ENCODE results near the gene WDFY4.

- TF ChIP-seq ZBTB33 (IDR thresholded peaks at IDR 0.05; ENCODE audit: extremely low read depth, insufficient replicate concordance, low read length) (no peak), CTCF (IDR thresholded peaks at IDR 0.05 in 2 of 3, conservative IDR thresholded peaks at IDR 0.05 in 1 of 3; ENCODE audit: borderline replicate concordance in 1 of 3, insufficient read depth in 1 of 3, low read depth in 2 of 3, low read length in 2 of 3) (no peak), ATF3 (IDR thresholded peaks at IDR 0.05) (no peak), POLR2AphosphoS5 (IDR thresholded peaks at IDR 0.05; ENCODE audit: low read depth, low read length) (no peak), MAX (IDR thresholded peaks at IDR 0.05) (no peak), YY1 (IDR thresholded peaks at IDR 0.05; ENCODE audit: extremely low read depth, insufficient replicate concordance, low read depth, low read length) (no peak), ZFX (IDR thresholded peaks at IDR 0.05) (no peak), CBX3 (IDR thresholded peaks at IDR 0.05; ENCODE audit: low read depth) (no peak), ELF1 (IDR thresholded peaks at IDR 0.05; ENCODE audit: borderline replicate concordance, low read depth) (no peak), EZH2phosphoT487 (IDR thresholded peaks at IDR 0.05; ENCODE audit: borderline replicate concordance) (no peak), ZNF274 (IDR thresholded peaks at IDR 0.05; ENCODE audit: low read depth, low read length) (no peak), POLR2A (IDR thresholded peaks at IDR 0.05; ENCODE audit: borderline replicate concordance, extremely low read depth, insufficient read depth, insufficient read length) (no peak)
Observed at GRCh38 chr10:48762064-48763042, 77.7 kb downstream of the WDFY4 start.
